A549 (cell line): ENCODE data around the gene ZNF639. TPM values are rescaled to one million over a fixed set of nuclear protein-coding genes. Genes with fewer than 3 reads are reported as not detected.

Experiments used
- ATAC-seq, 2 experiments: fragments of 200-7000 bp in 1 of 2; fragments of >200 bp in 1 of 2; cut with Nextera tagmentation in 1 of 2; cut with Tn5 transposase in 1 of 2; 3 replicates each; pipeline versions ENCODE4 v1.8.0 to v1.9.1; 2018 to 2020; ENCODE audit warnings: mild to moderate bottlenecking in 1 of 2, moderate library complexity in 1 of 2
- CTCF ChIA-PET: fragments of 300-600 bp; sonication (Branson Sonifier 250); formaldehyde crosslinking; extraction: SDS; loops from one replicate; lab custom pipeline; 2021; ENCODE audit warnings: antibody characterized with exemption, inconsistent platforms; lab: Yijun Ruan, JAX
- POLR2A ChIA-PET: fragments of 350-600 bp; formaldehyde crosslinking; extraction: SDS; loops from one replicate; lab custom pipeline; 2021; ENCODE audit warnings: antibody characterized with exemption, inconsistent platforms; lab: Yijun Ruan, JAX
- DNase-seq, 2 experiments: peaks; one replicate each; pipeline versions ENCODE4 v3.0.0 to v3.0.0-alpha.2; 2011 to 2016; ENCODE audit warnings: low read depth in 1 of 2, low spot score in 1 of 2
- FAIRE-seq: peaks from 2 replicates; lab custom pipeline; 2011; peaks lifted over from hg19 to GRCh38; lab: Jason Lieb, UNC
- H3K27ac ChIP-seq, 2 experiments: fragments of >200 bp; sonication (Bioruptor Twin); formaldehyde crosslinking; 3 replicates each; pipeline ENCODE4 v1.5.1; 2016 to 2017
- H3K4me1 ChIP-seq: fragments of >200 bp; sonication (Bioruptor Twin); formaldehyde crosslinking; 3 replicates; pipeline ENCODE4 v1.6.1; 2016
- H3K4me2 ChIP-seq: fragments of >200 bp; sonication (Bioruptor Twin); formaldehyde crosslinking; 3 replicates; pipeline ENCODE4 v1.6.1; 2016
- H3K4me3 ChIP-seq: fragments of >200 bp; sonication (Bioruptor Twin); formaldehyde crosslinking; 3 replicates; pipeline ENCODE4 v1.5.1; 2016
- H3K9me3 ChIP-seq: fragments of >200 bp; sonication (Bioruptor Twin); formaldehyde crosslinking; 3 replicates; pipeline ENCODE4 v1.6.1; 2016
- CBX2 ChIP-seq: fragments of 200-600 bp; sonication (generic); IDR thresholded peaks from 2 replicates; pipeline ENCODE4 v1.6.1; 2016; ENCODE audit warnings: low read depth, mild to moderate bottlenecking, borderline replicate concordance
- CBX8 ChIP-seq: fragments of 200-600 bp; sonication (generic); IDR thresholded peaks from 2 replicates; pipeline ENCODE4 v1.6.1; 2016
- CTCF ChIP-seq: fragments of >200 bp; sonication (Bioruptor Twin); formaldehyde crosslinking; IDR thresholded peaks from 3 replicates; pipeline ENCODE4 v1.5.1; 2016
- E2F6 ChIP-seq: IDR thresholded peaks from 2 replicates; pipeline ENCODE4 v1.6.1; 2012; ENCODE audit warnings: low read depth, borderline replicate concordance
- EHF ChIP-seq: fragments of 250-450 bp; sonication (Bioruptor Pico); IDR thresholded peaks from 2 replicates; pipeline ENCODE4 v1.5.0; 2020; ENCODE audit warnings: mild to moderate bottlenecking
- EHMT2 ChIP-seq: fragments of 200-600 bp; sonication (generic); IDR thresholded peaks from 2 replicates; pipeline ENCODE4 v1.6.1; 2016; ENCODE audit warnings: antibody characterized with exemption, low read depth, mild to moderate bottlenecking, moderate library complexity
- HEYL ChIP-seq: fragments of 250-450 bp; sonication (Bioruptor Pico); IDR thresholded peaks from 2 replicates; pipeline ENCODE4 v1.8.0; 2021; ENCODE audit warnings: mild to moderate bottlenecking, moderate library complexity
- HOXA7 ChIP-seq: fragments of 250-450 bp; sonication (Bioruptor Pico); IDR thresholded peaks from 2 replicates; pipeline ENCODE4 v1.5.0; 2020; ENCODE audit warnings: mild to moderate bottlenecking, moderate library complexity
- JUN ChIP-seq, 2 experiments: fragments of >200 bp; sonication (Bioruptor Twin); formaldehyde crosslinking; IDR thresholded peaks; 2 replicates in 1 of 2; 3 replicates in 1 of 2; pipeline ENCODE4 v1.6.1; 2016 to 2017
- JUNB ChIP-seq: fragments of >200 bp; sonication (Bioruptor Twin); formaldehyde crosslinking; IDR thresholded peaks from 2 replicates; pipeline ENCODE4 v1.6.1; 2016
- KDM1A ChIP-seq: fragments of 200-600 bp; sonication (generic); IDR thresholded peaks from 2 replicates; pipeline ENCODE4 v1.6.1; 2016; ENCODE audit warnings: low read depth, mild to moderate bottlenecking
- MAFK ChIP-seq: fragments of 450-650 bp; IDR thresholded peaks from 2 replicates; pipeline ENCODE4 v1.6.1; 2014; ENCODE audit not compliant: partially characterized antibody
- MAX ChIP-seq: IDR thresholded peaks from 2 replicates; pipeline ENCODE4 v1.6.1; 2012
- MYC ChIP-seq: IDR thresholded peaks from 2 replicates; pipeline ENCODE4 v1.6.1; 2012; ENCODE audit warnings: mild to moderate bottlenecking, inconsistent platforms, low read length, improper control_type of control experiment, borderline replicate concordance
- NFE2L2 ChIP-seq: fragments of 150-350 bp; conservative IDR thresholded peaks from 2 replicates; pipeline ENCODE4 v1.6.1; 2014; ENCODE audit warnings: low read length
- NR3C1 ChIP-seq: fragments of >200 bp; sonication (Bioruptor Twin); formaldehyde crosslinking; IDR thresholded peaks from 3 replicates; pipeline ENCODE4 v1.6.1; 2017
- PHF8 ChIP-seq: fragments of 200-600 bp; sonication (generic); IDR thresholded peaks from 2 replicates; pipeline ENCODE4 v1.6.1; 2016; ENCODE audit warnings: low read depth, mild to moderate bottlenecking, antibody characterized with exemption, moderate library complexity, borderline replicate concordance
- POLR2AphosphoS2 ChIP-seq: conservative IDR thresholded peaks from 2 replicates; pipeline ENCODE4 v1.6.1; 2012; ENCODE audit warnings: low read length, improper control_type of control experiment, inconsistent platforms
- RAD21 ChIP-seq, 2 experiments: fragments of >200 bp in 1 of 2; sonication (Bioruptor Twin) in 1 of 2; formaldehyde crosslinking in 1 of 2; IDR thresholded peaks in 1 of 2; conservative IDR thresholded peaks in 1 of 2; 2 replicates in 1 of 2; 3 replicates in 1 of 2; pipeline ENCODE4 v1.6.1; 2012 to 2018; ENCODE audit warnings: inconsistent platforms in 1 of 2
- RARB ChIP-seq: fragments of 250-450 bp; sonication (Bioruptor Pico); IDR thresholded peaks from 2 replicates; pipeline ENCODE4 v1.8.0; 2021; ENCODE audit warnings: mild to moderate bottlenecking, moderate library complexity
- RCOR1 ChIP-seq: fragments of 150-350 bp; IDR thresholded peaks from 2 replicates; pipeline ENCODE4 v1.6.1; 2014; ENCODE audit warnings: antibody characterized with exemption, low read length, low read depth
- SMC3 ChIP-seq: fragments of >200 bp; sonication (Bioruptor Twin); formaldehyde crosslinking; IDR thresholded peaks from 3 replicates; pipeline ENCODE4 v1.6.1; 2018; ENCODE audit warnings: inconsistent platforms
- ZFP36 ChIP-seq: fragments of 450-650 bp; IDR thresholded peaks from 2 replicates; pipeline ENCODE4 v1.6.1; 2014; ENCODE audit warnings: borderline replicate concordance; ENCODE audit not compliant: partially characterized antibody
- ZSCAN20 ChIP-seq: fragments of 250-450 bp; sonication (Bioruptor Pico); IDR thresholded peaks from 2 replicates; pipeline ENCODE4 v1.8.0; 2022; ENCODE audit warnings: mild to moderate bottlenecking, moderate library complexity
- WGBS: methylation state at CpG from one replicate; pipeline ENCODE4 v1.1.6; 2017; ENCODE audit errors: missing lambda C conversion rate; 5-methylcytosine and 5-hydroxymethylcytosine counted together
- polyA plus RNA-seq, 4 experiments: library from polyadenylated mRNA; depleted of rRNA in 3 of 4; stranded (reverse); fragments of >200 nt; fragmentation: RNase III in 1 of 4; extraction: RNeasy Plus Mini Kit Qiagen cat#74134 plus additional on column Dnase treatment in 1 of 4; gene quantifications; 2 replicates in 3 of 4; 3 replicates in 1 of 4; pipeline ENCODE4 v1.2.3, GENCODE V29; 2011 to 2017

The ZNF639 gene
- polyA plus RNA-seq, 2 of the 4 experiments (the other 2 are of a cell fraction), result 18.9 to 19.0 TPM

- FAIRE-seq (no peak), DNase-seq (no peak), ATAC-seq (no peak)
- H3K9me3 ChIP-seq, result no peaks in the 10 kb centered on the region
- POLR2A ChIA-PET, result no interaction called here
- H3K4me3 ChIP-seq, result peak overlapping the region; percentile 82
- peaks cover 11% of the 10 kb centered on the region; the same call in 2 of the 3 replicates for H3K4me1 ChIP-seq
- TF ChIP-seq CTCF (no peak), CBX2 (no peak), ZSCAN20 (CRISPR knock-in tag) (no peak), CBX8 (no peak), RARB (CRISPR knock-in tag) (no peak), EHF (CRISPR knock-in tag) (no peak), RCOR1 (no peak), HOXA7 (no peak), KDM1A (no peak)
- peak overlapping the region; percentile 73 to 93 for H3K27ac ChIP-seq
- H3K4me2 ChIP-seq, result peak overlapping the region; percentile 91
- WGBS, result 28% methylated on average over 5 of the region's 5 CpGs
- CTCF ChIA-PET, result no interaction called here
Observed at GRCh38 chr3:179348325-179349013, 25.6 kb downstream of the ZNF639 start.

- ATAC-seq (no peak), DNase-seq (no peak), FAIRE-seq (no peak)
- CTCF ChIA-PET, result no interaction called here
- no peak for TF ChIP-seq HOXA7
- no peak for TF ChIP-seq EHMT2
- TF ChIP-seq E2F6, result no peak
- TF ChIP-seq POLR2AphosphoS2, result no peak
- TF ChIP-seq PHF8, result no peak
- TF ChIP-seq MAFK, result no peak
- no peak for TF ChIP-seq MAX
- no peak for TF ChIP-seq MYC
- no peak for TF ChIP-seq NR3C1
- no peak for TF ChIP-seq HEYL (CRISPR knock-in tag)
- TF ChIP-seq JUNB, result no peak
- TF ChIP-seq ZFP36, result no peak
- no peak for TF ChIP-seq RAD21 (conservative IDR thresholded peaks at IDR 0.05 in 1 of 2, IDR thresholded peaks at IDR 0.05 in 1 of 2)
- TF ChIP-seq NFE2L2, result no peak
- no peak for TF ChIP-seq SMC3
- TF ChIP-seq RARB (CRISPR knock-in tag), result no peak
- TF ChIP-seq JUN (IDR thresholded peaks at IDR 0.05), result no peak
- no peak for TF ChIP-seq CTCF
- POLR2A ChIA-PET, result no interaction called here
- 88% methylated on average over 1 of the region's 1 CpG for WGBS
- no peak overlapping the region for H3K27ac ChIP-seq
- H3K4me3 ChIP-seq, result no peak overlapping the region
- no peaks in the 10 kb centered on the region for H3K9me3 ChIP-seq
- H3K4me2 ChIP-seq, result no peak overlapping the region
- no peaks in the 10 kb centered on the region for H3K4me1 ChIP-seq
Observed at GRCh38 chr3:179355996-179356395, 33.2 kb downstream of the ZNF639 start.
